Keratinocyte (primary cell): ENCODE results near the gene KRT35. TPM values are rescaled to one million over a fixed set of nuclear protein-coding genes. Genes with fewer than 3 reads are reported as not detected.
"Not testable (repeated sequence)": the region's sequence is repeated elsewhere in the genome, so short reads cannot be mapped to it uniquely, and the experiment has no call there.

Experiments used
- DNase-seq: peaks from one replicate; pipeline ENCODE4 v3.0.0-alpha.2; 2011; ENCODE audit warnings: low read depth, missing footprints, low spot score
- FAIRE-seq: peaks from 2 replicates; lab custom pipeline; 2011; peaks lifted over from hg19 to GRCh38; lab: Jason Lieb, UNC
- H2AFZ ChIP-seq: 2 replicates; pipeline ENCODE4 v1.6.0; 2012; ENCODE audit warnings: low read length, control low read depth, inconsistent platforms; ENCODE audit not compliant: control insufficient read depth
- H3K27ac ChIP-seq: 2 replicates; pipeline ENCODE4 v1.5.1; 2011; ENCODE audit warnings: low read length; ENCODE audit not compliant: control insufficient read depth, insufficient read depth
- H3K27me3 ChIP-seq: 3 replicates; pipeline ENCODE4 v1.6.0; 2011; ENCODE audit warnings: low read length; ENCODE audit not compliant: control insufficient read depth, insufficient read depth; ENCODE audit errors: extremely low read depth
- H3K36me3 ChIP-seq, 2 experiments: 2 replicates in 1 of 2; 3 replicates in 1 of 2; pipeline ENCODE4 v1.5.1; 2011; ENCODE audit warnings: low read length in 2 of 2, mild to moderate bottlenecking in 1 of 2; ENCODE audit not compliant: control insufficient read depth in 2 of 2, insufficient read depth in 2 of 2; ENCODE audit errors: extremely low read depth in 1 of 2
- H3K4me1 ChIP-seq: 3 replicates; pipeline ENCODE4 v1.5.1; 2011; ENCODE audit warnings: low read length; ENCODE audit not compliant: control insufficient read depth, insufficient read depth; ENCODE audit errors: extremely low read depth
- H3K4me2 ChIP-seq: 3 replicates; pipeline ENCODE4 v1.6.0; 2011; ENCODE audit warnings: low read depth, low read length; ENCODE audit not compliant: control insufficient read depth, insufficient read depth; ENCODE audit errors: extremely low read depth
- H3K4me3 ChIP-seq, 3 experiments: fragments of 200-600 bp in 1 of 3; sonication (generic) in 1 of 3; 2 replicates in 2 of 3; 3 replicates in 1 of 3; pipeline ENCODE4 v1.5.1; 2011 to 2016; ENCODE audit warnings: low read length in 3 of 3, mild to moderate bottlenecking in 3 of 3, control low read depth in 2 of 3, inconsistent platforms in 1 of 3, low read depth in 1 of 3, mixed read lengths in 1 of 3, mixed run types in 1 of 3, moderate library complexity in 1 of 3; ENCODE audit not compliant: control insufficient read depth in 2 of 3, insufficient read depth in 2 of 3; ENCODE audit errors: extremely low read depth in 1 of 3
- H3K79me2 ChIP-seq: 2 replicates; pipeline ENCODE4 v1.6.0; 2012; ENCODE audit warnings: low read length; ENCODE audit not compliant: control insufficient read depth, insufficient read depth
- H3K9ac ChIP-seq: 3 replicates; pipeline ENCODE4 v1.6.0; 2011; ENCODE audit warnings: low read length; ENCODE audit not compliant: control insufficient read depth, insufficient read depth; ENCODE audit errors: extremely low read depth
- H3K9me1 ChIP-seq: 3 replicates; pipeline ENCODE4 v1.6.0; 2011; ENCODE audit warnings: low read length; ENCODE audit not compliant: control insufficient read depth, insufficient read depth; ENCODE audit errors: extremely low read depth
- H3K9me3 ChIP-seq: 2 replicates; pipeline ENCODE4 v1.5.1; 2012; ENCODE audit warnings: low read depth, low read length; ENCODE audit not compliant: control insufficient read depth
- H4K20me1 ChIP-seq: 3 replicates; pipeline ENCODE4 v1.6.0; 2011; ENCODE audit warnings: low read length; ENCODE audit not compliant: control insufficient read depth, insufficient read depth; ENCODE audit errors: extremely low read depth
- CTCF ChIP-seq, 3 experiments: IDR thresholded peaks in 1 of 3; conservative IDR thresholded peaks in 1 of 3; optimal IDR thresholded peaks in 1 of 3; 2 replicates in 2 of 3; 3 replicates in 1 of 3; pipeline versions ENCODE3 to v1.5.1; 2011; ENCODE audit warnings: low read length in 3 of 3, mild to moderate bottlenecking in 3 of 3, moderate library complexity in 2 of 3, control low read depth in 1 of 3, inconsistent platforms in 1 of 3; ENCODE audit not compliant: insufficient read depth in 2 of 3; ENCODE audit errors: extremely low read depth in 1 of 3
- EZH2 ChIP-seq: IDR thresholded peaks from one replicate; pipeline ENCODE4 v1.6.1; 2012; ENCODE audit warnings: inconsistent platforms, mild to moderate bottlenecking, low read length, moderate library complexity
- dilution Hi-C: fragments of 300-500 bp; cut with MboI; formaldehyde crosslinking; loops from one replicate; pipeline ENCODE4 v1.7.0; 2020; ENCODE audit warnings: low sequenced_read_pairs; ENCODE audit not compliant: extremely low pct_ligation_motif_present
- polyA plus RNA-seq, 5 experiments: library from polyadenylated mRNA; depleted of rRNA in 3 of 5; stranded (reverse) in 3 of 5; stranded (forward) in 1 of 5; unstranded in 1 of 5; fragments of >200 nt; gene quantifications; 1 replicate in 1 of 5; 2 replicates in 3 of 5; 3 replicates in 1 of 5; pipeline versions ENCODE4 v1.2.1 to v1.2.3, GENCODE V29; 2011 to 2012; ENCODE audit warnings: missing spikeins in 2 of 5, low read depth in 1 of 5, low replicate concordance in 1 of 5

The KRT35 gene
- polyA plus RNA-seq, 1 donor (not counting 4 experiments of a cell fraction or from before 2014, with no cell fraction given) = not detected

DNA sequence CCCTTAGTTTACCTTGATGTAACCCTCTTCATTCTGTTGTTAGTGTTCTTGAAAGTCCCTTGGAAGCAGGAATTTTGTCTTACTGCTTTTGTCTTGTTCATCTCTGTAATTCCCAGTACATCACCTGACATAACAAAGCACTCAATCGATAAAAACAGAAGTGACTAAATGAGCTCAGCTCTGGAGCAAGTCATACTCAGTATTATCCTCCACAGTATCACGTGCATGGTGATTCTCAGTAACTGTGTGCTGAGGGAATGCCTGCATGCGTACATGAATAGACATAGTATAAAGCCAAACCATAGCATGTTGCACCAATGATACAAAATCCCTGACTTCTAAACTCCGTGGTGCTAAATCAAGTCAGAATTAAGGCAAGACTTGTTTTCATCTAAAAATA lies 47.4 kb downstream of the KRT35 start:
- Histone ChIP-seq H3K4me3 (no peak overlapping the region), H4K20me1 (no peaks in the 10 kb centered on the region), H3K27ac (no peak overlapping the region), H3K9me3 (no peaks in the 10 kb centered on the region), H2AFZ (no peak overlapping the region), H3K9ac (no peak overlapping the region), H3K36me3 (no peaks in the 10 kb centered on the region), H3K9me1 (no peaks in the 10 kb centered on the region), H3K4me1 (no peaks in the 10 kb centered on the region), H3K4me2 (no peak overlapping the region), H3K79me2 (no peaks in the 10 kb centered on the region), H3K27me3 (no peaks in the 10 kb centered on the region)
- FAIRE-seq (no peak), DNase-seq (no peak)
- TF ChIP-seq CTCF (optimal IDR thresholded peaks at IDR 0.05 in 1 of 3, IDR thresholded peaks at IDR 0.05 in 1 of 3, conservative IDR thresholded peaks at IDR 0.05 in 1 of 3; ENCODE audit: extremely low read depth in 1 of 3, insufficient read depth in 2 of 3, low read length in 3 of 3) (no peak), EZH2 (no peak)
- dilution Hi-C loops = no loop called here

DNA sequence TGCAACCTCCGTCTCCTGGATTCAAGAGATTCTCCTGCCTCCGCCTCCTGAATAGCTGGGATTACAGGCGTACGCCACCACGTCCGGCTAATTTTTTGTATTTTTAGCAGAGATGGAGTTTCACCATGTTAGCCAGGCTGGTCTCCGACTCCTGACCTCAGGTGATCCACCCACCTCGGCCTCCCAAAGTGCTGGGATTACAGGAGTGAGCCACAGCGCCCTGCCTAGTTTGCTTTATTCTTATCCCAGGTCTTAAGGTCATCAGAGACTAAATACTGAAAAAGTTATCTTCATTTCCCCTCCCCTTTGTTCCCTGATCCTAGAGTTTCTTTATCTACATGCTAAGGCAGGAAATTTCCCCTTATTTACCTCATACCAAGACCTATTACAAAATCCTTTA lies 50.6 kb downstream of the KRT35 start:
- H3K9ac ChIP-seq, H4K20me1 ChIP-seq, H3K27me3 ChIP-seq, dilution Hi-C loops, H3K36me3 ChIP-seq, H3K4me2 ChIP-seq, H3K79me2 ChIP-seq, H3K9me1 ChIP-seq, H2AFZ ChIP-seq, H3K4me1 ChIP-seq, DNase-seq, H3K9me3 ChIP-seq, H3K27ac ChIP-seq, H3K4me3 ChIP-seq, FAIRE-seq: not testable (repeated sequence)

- no peak for FAIRE-seq
- H3K27ac ChIP-seq = no peak overlapping the region
Observed at GRCh38 chr17:41429667-41430066, 51.3 kb downstream of the KRT35 start.

More at GRCh38 chr17:41429667-41430066, 51.3 kb downstream of the KRT35 start:
- H3K4me3 ChIP-seq = no peak overlapping the region
- H3K4me1 ChIP-seq = no peaks in the 10 kb centered on the region
- H4K20me1 ChIP-seq = no peaks in the 10 kb centered on the region
- no peaks in the 10 kb centered on the region for H3K79me2 ChIP-seq
- no peak overlapping the region for H3K4me2 ChIP-seq
- DNase-seq = no peak
- no peaks in the 10 kb centered on the region for H3K9me1 ChIP-seq
- no peak for TF ChIP-seq CTCF (optimal IDR thresholded peaks at IDR 0.05 in 1 of 3, IDR thresholded peaks at IDR 0.05 in 1 of 3, conservative IDR thresholded peaks at IDR 0.05 in 1 of 3; ENCODE audit: extremely low read depth in 1 of 3, insufficient read depth in 2 of 3, low read length in 3 of 3)
- no peak for TF ChIP-seq EZH2
- no peak overlapping the region for H2AFZ ChIP-seq
- dilution Hi-C loops = no loop called here
- H3K36me3 ChIP-seq = no peaks in the 10 kb centered on the region
- H3K27me3 ChIP-seq = no peaks in the 10 kb centered on the region
- H3K9ac ChIP-seq = no peak overlapping the region
- no peaks in the 10 kb centered on the region for H3K9me3 ChIP-seq
